HepG2 (cell line): ENCODE data around the gene ARFIP2. TPM values are rescaled to one million over a fixed set of nuclear protein-coding genes. Genes with fewer than 3 reads are reported as not detected.
A peak's percentile ranks its signal among the peaks of the same experiment; 100 is the strongest.

Experiments
- ARNT ChIP-seq: fragments of 450-650 bp; IDR thresholded peaks from 2 replicates; pipeline ENCODE4 v1.6.1; 2017
- BCL6 ChIP-seq: IDR thresholded peaks from 2 replicates; pipeline ENCODE4 v1.6.1; 2016; ENCODE audit warnings: missing genetic modification reagents, missing compliant biosample characterization
- EED ChIP-seq: sonication (generic); formaldehyde crosslinking; IDR thresholded peaks from 2 replicates; pipeline ENCODE4 v1.5.0; 2020; ENCODE audit warnings: mild to moderate bottlenecking, missing genetic modification reagents
- ELF4 ChIP-seq: sonication (generic); formaldehyde crosslinking; IDR thresholded peaks from 2 replicates; pipeline ENCODE4 v1.5.0; 2020; ENCODE audit warnings: missing genetic modification reagents, mild to moderate bottlenecking, moderate library complexity, borderline replicate concordance
- HDAC2 ChIP-seq: sonication (generic); formaldehyde crosslinking; IDR thresholded peaks from 2 replicates; pipeline ENCODE4 v1.4.0; 2020; ENCODE audit warnings: missing genetic modification reagents
- ISL2 ChIP-seq: sonication (generic); formaldehyde crosslinking; IDR thresholded peaks from 2 replicates; pipeline ENCODE4 v1.5.0; 2020; ENCODE audit warnings: missing genetic modification reagents
- KDM1A ChIP-seq: IDR thresholded peaks from 2 replicates; pipeline ENCODE4 v1.6.1; 2016; ENCODE audit warnings: missing compliant biosample characterization
- KLF11 ChIP-seq: IDR thresholded peaks from 2 replicates; pipeline ENCODE4 v1.6.1; 2016; ENCODE audit warnings: missing compliant biosample characterization
- KLF16 ChIP-seq, 2 experiments: sonication (generic) in 1 of 2; formaldehyde crosslinking in 1 of 2; IDR thresholded peaks; 2 replicates each; pipeline versions ENCODE4 v1.6.1 to v1.8.0; 2016 to 2023; ENCODE audit warnings: missing genetic modification reagents in 2 of 2, missing compliant biosample characterization in 1 of 2
- MEIS2 ChIP-seq: sonication (generic); formaldehyde crosslinking; IDR thresholded peaks from 2 replicates; pipeline ENCODE4 v1.9.0; 2021; ENCODE audit warnings: mild to moderate bottlenecking, missing genetic modification reagents
- NR2F1 ChIP-seq, 2 experiments: fragments of 450-650 bp in 1 of 2; formaldehyde crosslinking in 1 of 2; IDR thresholded peaks; 2 replicates each; pipeline versions ENCODE4 v1.5.0 to v1.6.1; 2016 to 2020; ENCODE audit warnings: mild to moderate bottlenecking in 1 of 2, missing compliant biosample characterization in 1 of 2, missing genetic modification reagents in 1 of 2, moderate library complexity in 1 of 2
- POLR2A ChIP-seq, 2 experiments: IDR thresholded peaks; 2 replicates each; pipeline ENCODE4 v1.6.1; 2011; ENCODE audit warnings: low read depth in 2 of 2, low read length in 2 of 2, mild to moderate bottlenecking in 1 of 2, moderate library complexity in 1 of 2; ENCODE audit not compliant: insufficient read depth in 1 of 2
- PRPF4 ChIP-seq: fragments of 200-400 bp; formaldehyde crosslinking; IDR thresholded peaks from 2 replicates; pipeline ENCODE4 v1.6.1; 2016; ENCODE audit warnings: low read length, low read depth; ENCODE audit not compliant: poor library complexity, severe bottlenecking
- RBM22 ChIP-seq: fragments of 200-400 bp; formaldehyde crosslinking; optimal IDR thresholded peaks from 2 replicates; pipeline ENCODE3; 2017; ENCODE audit warnings: mild to moderate bottlenecking, low read length, moderate library complexity
- RXRB ChIP-seq: IDR thresholded peaks from 2 replicates; pipeline ENCODE4 v1.6.1; 2016; ENCODE audit warnings: borderline replicate concordance, missing genetic modification reagents, missing compliant biosample characterization
- TBX3 ChIP-seq: fragments of 450-650 bp; IDR thresholded peaks from 2 replicates; pipeline ENCODE4 v1.6.1; 2017; ENCODE audit warnings: antibody characterized with exemption, mild to moderate bottlenecking, inconsistent platforms, borderline replicate concordance
- TOE1 ChIP-seq: sonication (generic); formaldehyde crosslinking; IDR thresholded peaks from 2 replicates; pipeline ENCODE4 v1.4.0; 2020; ENCODE audit warnings: mild to moderate bottlenecking, missing genetic modification reagents
- YEATS2 ChIP-seq: sonication (generic); formaldehyde crosslinking; IDR thresholded peaks from 2 replicates; pipeline ENCODE4 v1.4.0; 2020; ENCODE audit warnings: missing genetic modification reagents, borderline replicate concordance
- ZBTB7A ChIP-seq: sonication (generic); formaldehyde crosslinking; IDR thresholded peaks from 2 replicates; pipeline ENCODE4 v1.8.0; 2022; ENCODE audit warnings: mild to moderate bottlenecking, missing genetic modification reagents
- ZC3H4 ChIP-seq: sonication (generic); formaldehyde crosslinking; IDR thresholded peaks from 2 replicates; pipeline ENCODE4 v1.4.0; 2020; ENCODE audit warnings: missing genetic modification reagents, borderline replicate concordance
- ZFP37 ChIP-seq: sonication (generic); formaldehyde crosslinking; IDR thresholded peaks from 2 replicates; pipeline ENCODE4 v1.4.0; 2020; ENCODE audit warnings: missing genetic modification reagents, borderline replicate concordance
- ZNF598 ChIP-seq: sonication (generic); formaldehyde crosslinking; IDR thresholded peaks from 2 replicates; pipeline ENCODE4 v1.5.1; 2020; ENCODE audit warnings: mild to moderate bottlenecking, missing genetic modification reagents, borderline replicate concordance
- ZNF678 ChIP-seq: sonication (generic); formaldehyde crosslinking; IDR thresholded peaks from 2 replicates; pipeline ENCODE4 v1.4.0; 2020; ENCODE audit warnings: mild to moderate bottlenecking, missing genetic modification reagents
- ZNF737 ChIP-seq: sonication (generic); formaldehyde crosslinking; IDR thresholded peaks from 2 replicates; pipeline ENCODE4 v1.5.0; 2020; ENCODE audit warnings: missing genetic modification reagents, mild to moderate bottlenecking, borderline replicate concordance
- ZNF768 ChIP-seq: sonication (generic); formaldehyde crosslinking; IDR thresholded peaks from 2 replicates; pipeline ENCODE4 v1.4.0; 2020; ENCODE audit warnings: missing genetic modification reagents
- polyA plus RNA-seq, 8 experiments: library from polyadenylated mRNA; depleted of rRNA in 3 of 8; stranded (reverse) in 7 of 8; unstranded in 1 of 8; fragments of >200 nt; fragmentation: Illumina TruSeq in 4 of 8; extraction: Trizol in 4 of 8; gene quantifications; 2 replicates each; pipeline versions ENCODE4 v1.2.1 to v1.2.3, GENCODE V29; 2011 to 2016; ENCODE audit warnings: low read depth in 4 of 8, missing spikeins in 1 of 8, mixed read lengths in 1 of 8; ENCODE audit not compliant: insufficient read depth in 1 of 8
- total RNA-seq, 5 experiments: library from RNA; depleted of rRNA; stranded (reverse); fragments of >200 nt; fragmentation: Illumina TruSeq; extraction: Trizol; gene quantifications; 2 replicates each; pipeline ENCODE4 v1.2.3, GENCODE V29; 2016; ENCODE audit warnings: low read depth in 1 of 5
- TF ChIP-seq, protein P1 (sequence below): sonication (generic); formaldehyde crosslinking; IDR thresholded peaks from 2 replicates; pipeline ENCODE4 v1.9.0; 2022; ENCODE audit warnings: missing genetic modification reagents, mild to moderate bottlenecking, borderline replicate concordance
- TF ChIP-seq, protein P2 (sequence below): fragments of 450-650 bp; IDR thresholded peaks from 2 replicates; pipeline ENCODE4 v1.6.1; 2017; ENCODE audit warnings: mild to moderate bottlenecking

ARFIP2 gene
- total and polyA plus RNA-seq, 2 of the 13 experiments (the other 11 are each of a cell fraction or from before 2014, with no cell fraction given) = 56.6 to 60.2 TPM

DNA sequence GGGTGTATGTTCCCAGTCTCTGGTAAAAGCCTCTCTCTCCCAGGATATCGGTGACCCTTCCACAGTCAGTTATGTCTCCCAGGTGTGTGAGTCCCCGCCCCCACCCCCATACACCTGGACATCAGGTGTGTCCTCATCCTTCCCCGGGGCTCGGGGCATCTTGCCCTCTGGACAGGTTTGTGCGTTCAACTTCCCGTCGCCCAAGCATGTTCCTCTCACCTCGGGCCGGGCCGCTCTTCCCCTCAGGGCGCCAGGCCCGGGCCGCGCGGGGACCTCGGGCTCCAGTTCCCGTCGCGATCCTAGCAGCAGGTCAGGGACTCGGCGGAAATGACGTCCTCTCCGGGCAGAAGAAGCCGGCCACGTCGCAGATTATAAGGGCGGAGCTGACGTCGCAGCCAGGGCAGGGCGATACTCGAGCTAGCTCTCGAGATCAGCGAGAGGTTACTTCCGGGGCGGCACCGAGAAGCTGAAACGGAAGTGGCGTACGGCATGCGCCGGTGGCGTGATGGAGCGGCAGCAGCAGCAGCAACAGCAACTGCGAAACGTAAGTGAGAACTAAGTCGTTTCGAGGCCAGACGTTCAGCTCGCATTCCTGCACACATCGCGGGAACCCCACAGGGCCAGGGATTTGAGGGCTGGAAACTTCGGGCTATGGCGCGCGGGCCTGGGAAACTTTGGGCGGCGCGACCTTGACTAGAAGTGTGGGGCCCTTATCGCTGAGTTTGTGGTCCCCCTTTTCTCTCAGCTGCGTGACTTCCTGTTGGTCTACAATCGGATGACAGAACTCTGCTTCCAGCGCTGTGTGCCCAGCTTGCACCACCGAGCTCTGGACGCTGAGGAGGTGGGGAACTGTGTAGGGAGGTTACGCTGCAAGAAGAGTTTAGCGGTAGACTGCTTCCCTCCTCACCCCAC lies at the start of gene ARFIP2, which contains the start of gene TIMM10B (continued):
- TF ChIP-seq PRPF4 (no peak), ELF4 (CRISPR knock-in tag) (peak; percentile 85; the same call in 1 of the 2 replicates), ZNF598 (CRISPR knock-in tag) (peak; percentile 77), ZNF737 (no peak), ZFP37 (CRISPR knock-in tag) (no peak), HDAC2 (CRISPR knock-in tag) (peak; percentile 59; the same call in 1 of the 2 replicates), ZC3H4 (CRISPR knock-in tag) (no peak), RBM22 (no peak), TOE1 (CRISPR knock-in tag) (no peak; the same call in 1 of the 2 replicates), ZNF768 (CRISPR knock-in tag) (peak; percentile 53), BCL6 (no peak; the same call in 1 of the 2 replicates), TBX3 (0 out of 2 replicates have a peak, but pooled peaks have one; percentile 15), EED (CRISPR knock-in tag) (peak; percentile 70; the same call in 1 of the 2 replicates), KLF11 (CRISPR knock-in tag) (peak; percentile 29; the same call in 1 of the 2 replicates), NR2F1 (CRISPR knock-in tag; IDR thresholded peaks at IDR 0.05) (no peak), POLR2A (IDR thresholded peaks at IDR 0.05; ENCODE audit: insufficient read depth in 1 of 2, low read depth in 2 of 2, low read length in 2 of 2) (peak; percentile 94 to 98), KLF16 (CRISPR knock-in tag; IDR thresholded peaks at IDR 0.05) (peak in 1 of 2 experiments; percentile 87; a peak in 1 of 4 replicates), ZNF678 (CRISPR knock-in tag) (no peak), ISL2 (CRISPR knock-in tag) (peak; percentile 55; the same call in 1 of the 2 replicates), ZBTB7A (CRISPR knock-in tag) (no peak), YEATS2 (CRISPR knock-in tag) (peak; percentile 91; the same call in 1 of the 2 replicates), RXRB (CRISPR knock-in tag) (peak; percentile 53; the same call in 1 of the 2 replicates), ARNT (no peak), KDM1A (no peak; the same call in 1 of the 2 replicates), MEIS2 (CRISPR knock-in tag) (peak; percentile 71)
- TF ChIP-seq, protein P1, sequence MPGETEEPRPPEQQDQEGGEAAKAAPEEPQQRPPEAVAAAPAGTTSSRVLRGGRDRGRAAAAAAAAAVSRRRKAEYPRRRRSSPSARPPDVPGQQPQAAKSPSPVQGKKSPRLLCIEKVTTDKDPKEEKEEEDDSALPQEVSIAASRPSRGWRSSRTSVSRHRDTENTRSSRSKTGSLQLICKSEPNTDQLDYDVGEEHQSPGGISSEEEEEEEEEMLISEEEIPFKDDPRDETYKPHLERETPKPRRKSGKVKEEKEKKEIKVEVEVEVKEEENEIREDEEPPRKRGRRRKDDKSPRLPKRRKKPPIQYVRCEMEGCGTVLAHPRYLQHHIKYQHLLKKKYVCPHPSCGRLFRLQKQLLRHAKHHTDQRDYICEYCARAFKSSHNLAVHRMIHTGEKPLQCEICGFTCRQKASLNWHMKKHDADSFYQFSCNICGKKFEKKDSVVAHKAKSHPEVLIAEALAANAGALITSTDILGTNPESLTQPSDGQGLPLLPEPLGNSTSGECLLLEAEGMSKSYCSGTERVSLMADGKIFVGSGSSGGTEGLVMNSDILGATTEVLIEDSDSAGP (CRISPR knock-in tag) = peak; percentile 87
- TF ChIP-seq, protein P2, sequence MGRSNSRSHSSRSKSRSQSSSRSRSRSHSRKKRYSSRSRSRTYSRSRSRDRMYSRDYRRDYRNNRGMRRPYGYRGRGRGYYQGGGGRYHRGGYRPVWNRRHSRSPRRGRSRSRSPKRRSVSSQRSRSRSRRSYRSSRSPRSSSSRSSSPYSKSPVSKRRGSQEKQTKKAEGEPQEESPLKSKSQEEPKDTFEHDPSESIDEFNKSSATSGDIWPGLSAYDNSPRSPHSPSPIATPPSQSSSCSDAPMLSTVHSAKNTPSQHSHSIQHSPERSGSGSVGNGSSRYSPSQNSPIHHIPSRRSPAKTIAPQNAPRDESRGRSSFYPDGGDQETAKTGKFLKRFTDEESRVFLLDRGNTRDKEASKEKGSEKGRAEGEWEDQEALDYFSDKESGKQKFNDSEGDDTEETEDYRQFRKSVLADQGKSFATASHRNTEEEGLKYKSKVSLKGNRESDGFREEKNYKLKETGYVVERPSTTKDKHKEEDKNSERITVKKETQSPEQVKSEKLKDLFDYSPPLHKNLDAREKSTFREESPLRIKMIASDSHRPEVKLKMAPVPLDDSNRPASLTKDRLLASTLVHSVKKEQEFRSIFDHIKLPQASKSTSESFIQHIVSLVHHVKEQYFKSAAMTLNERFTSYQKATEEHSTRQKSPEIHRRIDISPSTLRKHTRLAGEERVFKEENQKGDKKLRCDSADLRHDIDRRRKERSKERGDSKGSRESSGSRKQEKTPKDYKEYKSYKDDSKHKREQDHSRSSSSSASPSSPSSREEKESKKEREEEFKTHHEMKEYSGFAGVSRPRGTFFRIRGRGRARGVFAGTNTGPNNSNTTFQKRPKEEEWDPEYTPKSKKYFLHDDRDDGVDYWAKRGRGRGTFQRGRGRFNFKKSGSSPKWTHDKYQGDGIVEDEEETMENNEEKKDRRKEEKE = no peak
